TTC549 (cell line): ENCODE results near the gene SMYD3.

Experiments used
- FAIRE-seq: peaks from 2 replicates; lab custom pipeline; 2012; peaks lifted over from hg19 to GRCh38; lab: Jason Lieb, UNC

Gene SMYD3

DNA sequence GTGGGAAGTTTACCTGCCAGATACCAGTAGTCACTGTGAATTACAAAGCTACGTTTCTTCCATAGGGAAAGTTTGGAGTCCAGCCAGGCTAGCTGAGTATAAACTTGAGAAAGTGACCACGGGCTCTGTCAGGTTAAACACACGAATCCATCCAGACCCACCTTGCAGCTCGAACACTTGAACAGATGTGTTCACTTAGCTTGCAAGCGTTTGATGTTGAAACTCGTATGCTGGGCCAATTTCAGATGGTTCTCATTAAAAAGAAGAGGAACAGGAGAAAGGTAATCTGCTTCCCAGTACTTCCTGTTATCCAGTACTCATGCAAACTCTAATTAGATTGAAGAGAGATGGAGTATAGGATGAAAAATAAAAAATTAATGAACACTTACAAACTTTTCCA is 636.4 kb downstream of the SMYD3 start:
- FAIRE-seq: no peak

DNA sequence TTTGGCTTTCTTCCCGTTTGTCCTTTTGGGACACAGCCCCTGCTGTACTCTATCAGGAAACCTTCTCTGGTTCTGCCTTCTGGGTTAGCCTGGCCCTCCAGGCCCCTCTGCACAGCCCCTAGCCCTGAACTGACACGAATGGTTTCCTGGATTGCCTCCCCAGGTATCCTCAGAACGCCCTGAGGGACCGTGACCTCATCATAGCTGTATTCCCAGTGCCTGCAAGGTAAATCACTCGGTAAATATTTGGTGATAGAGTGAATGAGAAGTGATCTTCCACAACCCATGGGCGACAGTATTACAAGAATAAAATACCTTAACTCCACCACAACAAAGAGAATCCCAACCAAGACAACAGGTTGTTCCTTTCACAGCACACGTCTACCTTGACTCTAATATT is 637.2 kb downstream of the SMYD3 start:
- FAIRE-seq: no peak

DNA sequence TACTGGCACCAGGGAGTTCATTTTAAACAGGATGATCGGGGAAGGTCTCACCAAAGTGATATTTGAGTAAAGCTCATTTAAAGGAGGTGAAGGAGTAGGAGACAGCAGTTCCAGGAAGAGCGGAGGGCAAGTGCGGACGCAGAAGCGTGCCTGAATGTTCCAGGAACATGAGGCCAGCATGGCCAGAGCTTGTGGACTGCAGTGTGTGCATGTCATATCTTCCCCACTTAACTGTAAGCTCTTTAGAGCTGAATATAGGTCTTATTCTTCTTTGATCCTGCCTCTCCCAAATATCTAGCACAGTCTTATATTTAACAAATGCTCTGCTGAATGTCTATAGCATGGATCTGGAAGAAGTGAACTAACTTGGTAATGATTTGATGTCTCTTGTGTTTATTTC is 639.3 kb downstream of the SMYD3 start:
- no peak for FAIRE-seq

DNA sequence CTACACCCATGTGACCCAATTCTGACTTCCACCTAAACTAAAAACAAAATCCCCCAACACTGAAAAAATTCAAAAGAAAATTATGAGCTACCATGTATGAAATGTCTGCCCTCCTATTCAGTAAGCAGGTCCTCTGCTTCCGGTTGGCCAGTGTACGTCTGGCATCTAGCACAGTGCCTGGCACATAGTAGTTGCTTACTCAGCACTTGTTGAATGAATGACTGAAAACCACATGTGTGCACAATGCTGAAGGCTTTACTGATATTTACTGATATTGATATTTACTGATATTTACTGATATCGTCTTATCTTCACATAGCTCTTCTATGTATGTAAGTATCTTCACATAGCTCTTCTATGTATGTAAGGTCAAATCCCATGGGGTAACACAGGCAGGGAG is 642.2 kb downstream of the SMYD3 start:
- no peak for FAIRE-seq

DNA sequence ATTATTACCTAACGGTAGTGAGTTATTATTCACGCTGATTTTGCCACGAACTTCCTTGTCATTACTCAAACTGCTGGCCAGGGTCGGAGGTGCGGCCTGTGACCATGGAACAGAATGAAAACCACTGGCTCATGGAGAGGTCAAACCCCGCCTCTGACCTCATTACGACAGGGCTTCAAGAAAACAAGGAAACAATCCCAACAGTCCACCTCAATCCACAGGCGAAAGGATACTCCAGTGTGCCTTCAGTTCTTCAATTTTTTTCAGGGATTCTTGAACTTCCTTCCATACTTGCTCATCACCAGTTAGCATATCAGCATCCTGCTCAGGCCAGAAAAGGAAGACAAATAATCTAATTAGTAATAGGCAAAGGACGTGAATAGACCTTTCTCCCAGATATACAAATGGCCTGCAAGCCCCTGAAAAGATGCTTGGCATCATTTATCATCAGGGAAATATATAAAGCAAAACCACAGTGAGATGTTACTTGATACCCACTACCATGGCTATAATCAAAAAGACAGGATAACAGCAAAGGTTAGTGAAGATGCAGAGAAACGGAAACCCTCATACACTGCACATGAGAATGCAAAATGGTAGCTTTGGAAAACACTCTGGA is 643.4 kb downstream of the SMYD3 start:
- FAIRE-seq: no peak

DNA sequence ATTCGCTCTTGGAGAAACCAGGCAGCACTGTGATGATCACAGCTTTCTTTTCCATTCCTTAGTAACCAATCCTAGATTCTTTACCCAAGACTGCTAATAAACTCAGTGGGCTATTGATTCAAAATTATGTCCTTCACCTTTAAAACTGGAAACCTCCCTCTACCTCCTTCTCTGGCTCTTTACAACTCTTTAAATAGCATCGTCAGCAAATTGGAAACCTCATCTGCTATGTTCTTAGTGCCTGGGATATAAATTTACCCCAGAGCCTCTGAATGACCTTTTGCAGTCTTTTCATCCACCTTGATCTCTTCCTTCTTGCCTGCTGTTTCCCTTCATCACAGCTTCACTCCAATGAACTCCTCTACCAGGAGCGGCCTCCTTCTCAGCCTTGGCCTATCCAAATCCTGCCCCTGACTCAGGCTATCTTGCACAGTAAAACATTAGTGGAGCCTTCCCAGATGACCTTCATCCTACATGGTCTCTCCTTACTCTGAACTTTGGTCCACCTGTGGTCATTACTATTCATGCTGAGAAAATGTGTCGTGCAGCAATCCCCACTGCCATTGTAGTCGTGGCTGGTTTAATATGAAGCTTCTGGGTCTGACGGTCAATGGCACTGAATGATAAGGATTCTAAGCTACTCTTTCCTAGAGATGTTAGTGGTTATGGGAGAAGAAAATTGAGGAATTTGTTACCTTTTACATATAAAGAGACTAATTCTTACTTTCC is 644.1 kb downstream of the SMYD3 start:
- no peak for FAIRE-seq

DNA sequence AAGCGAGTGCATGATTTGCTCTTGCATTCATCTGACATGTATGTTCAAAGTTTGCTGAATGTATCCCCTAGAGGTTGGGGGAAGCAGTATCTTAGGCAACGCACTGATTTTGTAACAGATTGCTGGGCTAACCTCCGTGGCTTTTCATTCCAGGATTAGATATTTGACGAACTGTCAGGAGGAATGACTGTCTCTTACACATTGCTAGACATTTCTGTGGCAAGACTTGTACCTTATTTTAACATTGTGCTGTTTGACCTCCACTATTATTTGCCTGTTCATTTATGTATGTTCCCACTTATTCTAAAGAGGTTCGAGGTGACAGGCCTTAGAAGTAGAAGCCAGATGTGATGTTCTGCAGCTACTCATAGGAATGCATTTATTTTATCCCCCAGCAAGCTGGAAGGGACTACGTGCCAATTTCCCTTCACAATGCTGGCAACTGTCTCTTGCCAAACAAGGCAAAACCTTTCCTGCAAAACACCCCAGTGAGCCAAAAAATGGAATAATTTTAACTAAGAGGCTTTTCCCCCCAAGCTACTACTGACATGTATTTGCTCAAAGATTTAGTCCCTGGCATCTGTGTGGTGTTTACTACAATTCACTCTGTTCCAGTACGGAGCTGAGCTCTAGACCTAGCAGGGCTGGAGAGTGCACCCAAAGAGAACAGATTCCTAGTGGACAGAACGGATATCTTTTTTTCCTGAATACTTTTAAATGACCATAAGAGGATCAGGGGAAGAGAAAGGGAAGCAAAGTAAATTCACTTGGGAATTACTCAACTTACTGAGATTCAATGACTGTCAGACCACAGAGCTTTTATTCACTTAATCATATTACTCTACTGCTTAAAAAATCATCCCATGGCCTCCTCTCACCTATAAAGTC is 646.2 kb downstream of the SMYD3 start:
- FAIRE-seq: no peak

DNA sequence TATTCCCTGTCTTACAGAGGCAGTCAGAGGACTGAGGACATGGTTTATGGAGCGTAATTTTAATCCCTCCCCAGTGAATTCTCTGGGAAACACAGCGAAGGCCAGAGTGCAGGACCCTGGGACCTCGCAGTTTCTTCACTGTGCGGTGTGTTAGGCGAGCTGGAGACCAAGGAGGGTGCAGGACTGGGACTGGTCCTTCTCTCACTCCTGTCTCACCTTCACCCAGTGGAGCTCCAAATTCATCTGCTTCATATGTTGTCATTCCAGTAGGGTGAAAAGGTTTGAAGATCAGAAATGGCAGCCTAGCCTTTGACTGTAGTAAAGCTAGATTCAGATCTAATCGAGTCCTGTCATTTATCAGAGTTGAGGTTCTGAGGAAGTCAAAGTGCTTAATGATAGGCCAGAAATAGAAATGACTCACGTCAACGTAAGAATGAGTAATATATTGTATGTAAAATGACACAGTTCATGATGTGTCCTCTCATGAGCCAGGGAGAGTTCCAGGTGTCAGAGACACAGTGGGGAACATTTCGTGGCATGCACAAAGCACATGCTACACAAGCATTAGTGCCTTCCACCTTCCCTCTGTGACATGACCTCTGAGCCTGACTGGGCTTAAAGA is 647.5 kb downstream of the SMYD3 start:
- no peak for FAIRE-seq

DNA sequence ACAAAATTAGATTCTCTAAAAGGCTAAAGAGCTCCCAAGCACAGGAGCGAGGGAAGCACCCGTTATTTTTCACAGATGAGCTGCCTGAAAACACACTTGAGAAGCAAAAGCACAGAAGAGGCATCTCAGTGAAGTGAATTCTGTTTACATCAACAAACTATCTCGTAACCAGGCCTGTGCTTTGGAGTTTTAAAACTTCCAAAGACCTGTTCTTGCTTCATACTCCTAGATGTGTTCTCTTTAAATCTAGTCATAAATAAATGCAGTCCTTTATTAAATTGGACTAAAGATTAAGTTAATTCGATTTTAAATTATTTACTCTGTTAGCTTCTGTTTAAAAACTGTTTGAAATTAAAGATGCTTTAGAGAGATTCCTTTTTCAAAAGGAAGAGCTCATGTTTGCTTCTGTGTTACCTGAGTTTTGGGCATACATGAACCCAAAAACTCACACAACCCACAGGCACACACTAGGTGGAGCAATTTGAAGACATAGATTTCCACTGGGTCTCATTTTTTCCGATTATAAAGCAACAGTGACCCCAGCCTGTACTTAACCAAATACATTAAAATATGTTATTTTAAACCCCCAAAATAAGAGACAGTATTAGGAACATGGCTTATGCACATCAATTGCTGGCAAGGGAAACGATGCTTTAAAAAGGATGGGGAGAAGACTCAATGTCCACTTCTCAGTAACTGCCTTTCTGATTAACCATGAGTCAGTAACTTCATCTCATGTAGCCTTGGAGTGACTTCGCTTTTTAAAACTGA is 648.2 kb downstream of the SMYD3 start:
- peak; percentile 58 for FAIRE-seq

DNA sequence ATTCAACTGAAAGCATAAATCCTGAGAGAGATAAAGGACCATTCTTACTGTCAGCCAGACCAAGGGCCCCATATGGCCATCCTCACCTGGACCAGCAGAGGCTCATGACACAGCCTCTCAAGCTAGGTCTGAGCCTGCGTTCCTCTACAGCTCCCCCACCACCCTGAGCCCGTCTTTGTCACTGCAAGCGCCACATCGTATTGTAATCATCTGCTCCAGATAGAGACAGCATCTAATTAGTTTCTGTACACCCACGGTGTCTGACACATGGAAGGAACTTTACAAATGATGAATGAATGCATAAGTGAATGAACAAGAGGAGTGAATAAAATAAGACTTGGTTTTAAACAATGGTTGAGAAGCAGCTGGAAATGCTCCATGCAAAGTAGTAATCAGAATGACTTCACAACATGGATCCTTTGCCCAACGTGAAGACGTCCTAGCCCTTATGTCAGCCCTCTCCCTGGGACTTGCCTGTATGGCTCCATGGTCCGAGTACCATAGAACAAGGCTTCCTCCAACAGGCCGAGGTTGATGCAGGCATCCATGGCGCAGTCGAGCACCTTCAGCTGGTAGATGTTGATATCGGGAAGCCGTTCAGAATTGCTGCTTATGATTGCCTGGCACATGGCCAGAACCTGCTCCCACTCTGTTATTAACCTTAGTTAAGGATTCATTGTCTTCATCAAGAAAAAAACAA is 648.9 kb downstream of the SMYD3 start:
- FAIRE-seq: no peak

DNA sequence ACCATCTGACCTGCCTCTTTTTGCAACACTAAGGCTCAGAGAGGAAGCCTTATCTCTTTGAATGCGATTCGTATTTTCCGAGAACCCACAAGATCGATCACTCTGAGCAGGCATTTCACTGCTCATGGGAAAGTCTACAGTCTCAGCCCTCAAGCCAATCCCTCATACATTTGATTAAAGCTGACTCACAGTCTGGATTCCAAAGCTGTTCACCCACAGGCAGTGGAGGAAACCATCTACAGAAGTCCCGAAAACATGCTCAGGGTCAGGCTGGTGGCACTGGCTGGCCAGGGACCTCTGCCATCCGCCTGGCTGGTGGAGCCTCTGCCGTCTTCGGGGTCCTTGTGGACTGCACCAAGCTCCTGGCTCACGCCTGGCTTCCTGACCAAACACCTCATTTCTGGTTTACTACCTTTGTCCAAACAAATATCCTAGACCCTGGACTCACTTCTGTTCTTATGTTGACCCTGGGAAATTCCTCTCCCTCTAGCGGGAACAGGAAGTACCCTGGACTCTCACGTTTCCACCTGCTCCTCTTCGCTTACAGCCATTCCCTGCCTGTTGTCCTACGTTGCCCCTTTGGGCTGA is 650.0 kb downstream of the SMYD3 start:
- FAIRE-seq: no peak

DNA sequence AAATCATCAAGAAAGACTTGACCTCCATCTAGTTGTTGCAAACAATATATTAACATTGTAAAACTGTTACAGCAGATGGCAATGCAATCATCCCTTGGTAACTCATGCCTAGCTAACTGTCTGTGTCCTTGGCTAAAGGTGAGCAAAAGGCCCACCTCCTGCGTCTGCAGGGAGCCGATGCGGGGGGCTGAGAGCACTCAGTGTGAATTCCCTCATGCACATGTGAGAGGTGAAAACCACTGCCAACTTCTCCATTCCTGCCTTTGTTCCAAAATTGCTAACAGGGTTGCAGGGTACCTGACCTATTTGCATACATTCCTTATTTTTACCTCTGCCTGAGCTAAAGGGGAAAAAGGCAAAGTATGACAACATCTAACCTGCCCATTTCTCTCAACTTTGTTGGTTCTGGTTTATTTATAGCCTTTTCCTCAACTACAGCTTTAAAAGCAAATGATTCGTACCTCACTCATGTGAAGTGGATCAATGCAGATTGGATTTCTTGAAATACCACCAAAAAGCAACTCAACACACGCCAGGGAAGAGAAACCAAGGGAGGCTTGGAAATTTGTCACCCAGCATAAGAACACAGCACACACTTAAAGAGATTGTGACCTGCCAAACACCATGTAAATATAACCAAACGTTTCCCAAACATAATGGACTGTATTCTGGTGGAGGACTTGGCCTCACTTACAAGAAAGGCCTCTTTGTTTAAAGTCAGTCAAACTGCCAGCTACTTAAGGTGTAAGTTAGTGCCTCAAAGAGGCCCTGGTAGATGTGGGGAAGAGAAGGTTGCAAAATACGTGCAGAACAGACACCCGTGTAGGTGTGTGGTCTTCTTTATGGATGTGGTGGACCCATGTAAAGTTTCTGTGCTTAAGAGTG is 651.0 kb downstream of the SMYD3 start:
- FAIRE-seq: no peak

DNA sequence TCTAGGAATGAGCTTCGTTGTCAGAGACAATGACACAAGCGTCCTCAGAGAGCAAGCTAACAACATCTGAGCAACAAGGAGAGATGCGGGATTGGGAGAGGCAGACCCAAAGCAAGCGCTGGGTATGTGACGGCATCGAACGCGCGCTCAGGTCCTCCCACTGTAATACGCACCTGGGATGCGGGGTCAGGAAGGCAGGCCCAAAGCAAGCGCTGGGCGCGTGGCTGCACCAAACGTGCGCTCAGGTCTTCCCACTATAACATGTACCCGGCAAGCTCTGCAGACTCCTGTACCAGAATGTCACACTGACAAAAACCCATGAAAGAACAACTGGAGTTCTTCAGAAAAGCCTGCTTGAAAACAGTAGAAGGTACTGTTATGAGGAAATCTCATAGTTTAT is 653.8 kb downstream of the SMYD3 start:
- FAIRE-seq: no peak

DNA sequence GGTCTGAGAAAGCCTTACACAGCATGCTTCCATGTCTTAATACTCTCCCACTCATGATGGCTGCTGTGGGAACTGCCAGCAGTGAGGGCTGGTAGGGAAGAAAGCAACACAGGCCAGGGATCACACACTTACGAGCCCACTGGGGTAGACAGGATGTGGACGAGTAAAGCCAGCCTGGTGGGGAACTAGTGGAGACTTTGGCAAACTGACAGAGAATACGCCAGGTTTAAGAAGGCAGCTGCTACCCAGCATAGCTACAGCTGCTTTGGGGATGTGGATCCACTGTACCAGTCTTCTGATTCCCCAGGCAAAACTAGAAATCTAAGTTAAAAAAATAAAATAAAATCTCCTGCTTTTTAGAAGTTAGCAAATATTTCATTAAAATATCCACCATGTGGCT is 664.0 kb downstream of the SMYD3 start:
- no peak for FAIRE-seq

DNA sequence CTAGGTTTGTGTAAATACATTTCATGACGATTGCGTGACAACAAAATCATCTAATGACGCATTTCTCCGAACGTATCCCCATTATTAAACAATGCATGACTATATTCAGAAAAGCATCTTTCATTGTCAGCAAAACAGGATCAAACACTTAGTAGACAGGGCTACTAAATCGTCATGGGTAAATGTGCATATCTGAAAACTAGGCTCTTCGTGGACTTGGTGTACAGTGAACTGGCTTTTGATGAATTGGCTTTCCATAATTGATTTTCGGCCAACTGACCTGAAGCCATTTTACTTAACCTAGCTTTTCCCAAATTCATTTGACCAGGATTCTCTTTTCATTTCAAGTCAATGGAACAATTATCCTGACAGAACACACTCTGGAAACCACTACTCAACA is 665.0 kb downstream of the SMYD3 start:
- no peak for FAIRE-seq

DNA sequence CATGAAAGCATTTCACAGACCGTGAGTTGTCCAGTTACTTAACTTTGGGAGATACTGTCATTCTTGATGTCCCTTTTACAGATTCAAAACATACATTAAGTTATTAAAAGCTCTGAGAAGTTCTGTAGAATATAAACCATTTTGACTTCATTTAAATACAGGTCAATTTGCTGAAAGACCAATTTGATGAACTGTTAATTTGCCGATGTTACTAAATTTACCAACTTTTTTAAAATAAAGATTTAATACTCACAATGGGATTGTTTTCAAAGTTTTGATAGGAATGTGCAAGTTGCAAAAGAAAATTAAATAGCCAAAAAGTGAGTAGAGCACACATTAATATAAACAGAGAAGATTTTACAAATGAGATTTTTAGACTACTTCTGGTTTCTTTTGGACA is 666.1 kb downstream of the SMYD3 start:
- FAIRE-seq: peak; percentile 42

DNA sequence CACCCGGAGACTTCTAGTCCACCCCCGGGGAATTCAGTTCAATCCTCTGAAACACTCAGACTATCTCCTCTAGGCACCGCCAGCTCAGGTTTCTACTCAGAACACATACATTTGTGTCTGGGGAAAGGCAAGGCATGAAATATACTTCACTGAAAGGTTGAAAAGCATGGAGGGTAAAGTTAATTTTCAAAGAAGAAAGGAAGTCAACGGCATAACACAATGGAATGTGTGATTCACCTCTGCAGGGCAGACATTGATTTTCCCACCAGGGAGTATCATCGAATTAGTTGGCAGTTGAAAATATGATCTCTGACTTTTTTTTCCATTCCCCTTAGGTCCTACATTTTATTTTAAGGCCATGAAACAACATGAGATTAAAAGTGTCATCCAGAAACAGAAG is 669.4 kb downstream of the SMYD3 start:
- FAIRE-seq: no peak

DNA sequence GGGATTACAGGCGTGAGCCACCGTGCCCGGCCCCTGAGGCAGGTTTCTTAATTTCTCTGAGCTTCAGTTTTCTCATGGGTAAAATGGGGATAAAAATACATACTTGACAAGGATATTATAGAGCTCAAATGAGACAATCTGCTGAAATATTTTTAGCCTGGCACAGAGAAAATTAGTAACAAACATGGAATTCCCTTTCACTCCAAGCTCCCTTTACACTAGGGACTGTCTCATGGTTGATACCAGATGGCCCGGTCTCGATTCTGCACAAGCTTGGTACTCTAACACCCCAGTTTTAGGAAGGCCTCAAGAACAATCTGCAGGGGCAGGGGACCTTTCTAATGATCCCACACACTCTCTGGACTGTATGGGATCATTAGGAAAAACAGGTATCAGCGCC is 671.7 kb downstream of the SMYD3 start:
- no peak for FAIRE-seq

DNA sequence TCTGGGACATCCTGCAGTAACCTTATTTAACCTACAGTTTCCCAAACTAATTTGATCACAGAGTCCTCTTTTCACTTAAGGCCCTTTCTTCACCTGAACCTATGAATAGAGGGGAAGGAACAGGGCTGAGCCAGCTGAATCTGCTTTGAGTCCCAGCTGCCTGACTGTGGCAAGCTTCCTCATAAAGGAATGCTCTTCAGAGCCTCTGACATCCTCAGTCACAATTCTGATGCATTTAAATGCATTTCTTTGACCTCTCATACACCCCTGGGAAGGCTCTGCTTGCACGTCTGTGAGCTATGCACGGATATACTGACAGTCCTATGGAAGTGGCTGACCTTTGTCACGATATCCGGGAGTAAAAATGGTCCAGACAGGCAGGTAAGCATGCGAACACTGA is 673.1 kb downstream of the SMYD3 start:
- no peak for FAIRE-seq
